OCI-LY7 (cell line): Measurements from ENCODE around the gene DPF3.

ENCODE experiments used
- CTCF ChIP-seq: fragments of 200-600 bp; sonication (generic); conservative IDR thresholded peaks from 2 replicates; pipeline ENCODE4 v1.5.1; 2014; ENCODE audit warnings: mild to moderate bottlenecking, antibody characterized with exemption, low read length, moderate library complexity, mixed read lengths
- EZH2phosphoT487 ChIP-seq: fragments of 200-600 bp; sonication (generic); IDR thresholded peaks from 2 replicates; pipeline ENCODE4 v1.6.1; 2018; ENCODE audit warnings: low read depth, borderline replicate concordance, mild to moderate bottlenecking, mixed run types, antibody characterized with exemption, low read length, moderate library complexity, mixed read lengths

GRCh38 chr14:72850360-72850759 is 43.5 kb downstream of the DPF3 start:
- no peak for TF ChIP-seq CTCF
- no peak for TF ChIP-seq EZH2phosphoT487
